Keratinocyte (primary cell): ENCODE data around the gene CYTH2. TPM values are rescaled to one million over a fixed set of nuclear protein-coding genes. Genes with fewer than 3 reads are reported as not detected.

Source experiments
- DNase-seq: peaks from one replicate; pipeline ENCODE4 v3.0.0-alpha.2; 2011; ENCODE audit warnings: low read depth, missing footprints, low spot score
- FAIRE-seq: peaks from 2 replicates; lab custom pipeline; 2011; peaks lifted over from hg19 to GRCh38; lab: Jason Lieb, UNC
- H2AFZ ChIP-seq: 2 replicates; pipeline ENCODE4 v1.6.0; 2012; ENCODE audit warnings: low read length, control low read depth, inconsistent platforms; ENCODE audit not compliant: control insufficient read depth
- H3K27ac ChIP-seq: 2 replicates; pipeline ENCODE4 v1.5.1; 2011; ENCODE audit warnings: low read length; ENCODE audit not compliant: control insufficient read depth, insufficient read depth
- H3K27me3 ChIP-seq: 3 replicates; pipeline ENCODE4 v1.6.0; 2011; ENCODE audit warnings: low read length; ENCODE audit not compliant: control insufficient read depth, insufficient read depth; ENCODE audit errors: extremely low read depth
- H3K36me3 ChIP-seq, 2 experiments: 2 replicates in 1 of 2; 3 replicates in 1 of 2; pipeline ENCODE4 v1.5.1; 2011; ENCODE audit warnings: low read length in 2 of 2, mild to moderate bottlenecking in 1 of 2; ENCODE audit not compliant: control insufficient read depth in 2 of 2, insufficient read depth in 2 of 2; ENCODE audit errors: extremely low read depth in 1 of 2
- H3K4me1 ChIP-seq: 3 replicates; pipeline ENCODE4 v1.5.1; 2011; ENCODE audit warnings: low read length; ENCODE audit not compliant: control insufficient read depth, insufficient read depth; ENCODE audit errors: extremely low read depth
- H3K4me2 ChIP-seq: 3 replicates; pipeline ENCODE4 v1.6.0; 2011; ENCODE audit warnings: low read depth, low read length; ENCODE audit not compliant: control insufficient read depth, insufficient read depth; ENCODE audit errors: extremely low read depth
- H3K4me3 ChIP-seq, 3 experiments: fragments of 200-600 bp in 1 of 3; sonication (generic) in 1 of 3; 2 replicates in 2 of 3; 3 replicates in 1 of 3; pipeline ENCODE4 v1.5.1; 2011 to 2016; ENCODE audit warnings: low read length in 3 of 3, mild to moderate bottlenecking in 3 of 3, control low read depth in 2 of 3, inconsistent platforms in 1 of 3, low read depth in 1 of 3, mixed read lengths in 1 of 3, mixed run types in 1 of 3, moderate library complexity in 1 of 3; ENCODE audit not compliant: control insufficient read depth in 2 of 3, insufficient read depth in 2 of 3; ENCODE audit errors: extremely low read depth in 1 of 3
- H3K79me2 ChIP-seq: 2 replicates; pipeline ENCODE4 v1.6.0; 2012; ENCODE audit warnings: low read length; ENCODE audit not compliant: control insufficient read depth, insufficient read depth
- H3K9ac ChIP-seq: 3 replicates; pipeline ENCODE4 v1.6.0; 2011; ENCODE audit warnings: low read length; ENCODE audit not compliant: control insufficient read depth, insufficient read depth; ENCODE audit errors: extremely low read depth
- H3K9me1 ChIP-seq: 3 replicates; pipeline ENCODE4 v1.6.0; 2011; ENCODE audit warnings: low read length; ENCODE audit not compliant: control insufficient read depth, insufficient read depth; ENCODE audit errors: extremely low read depth
- H3K9me3 ChIP-seq: 2 replicates; pipeline ENCODE4 v1.5.1; 2012; ENCODE audit warnings: low read depth, low read length; ENCODE audit not compliant: control insufficient read depth
- H4K20me1 ChIP-seq: 3 replicates; pipeline ENCODE4 v1.6.0; 2011; ENCODE audit warnings: low read length; ENCODE audit not compliant: control insufficient read depth, insufficient read depth; ENCODE audit errors: extremely low read depth
- EZH2 ChIP-seq: IDR thresholded peaks from one replicate; pipeline ENCODE4 v1.6.1; 2012; ENCODE audit warnings: inconsistent platforms, mild to moderate bottlenecking, low read length, moderate library complexity
- dilution Hi-C: fragments of 300-500 bp; cut with MboI; formaldehyde crosslinking; loops from one replicate; pipeline ENCODE4 v1.7.0; 2020; ENCODE audit warnings: low sequenced_read_pairs; ENCODE audit not compliant: extremely low pct_ligation_motif_present
- polyA plus RNA-seq, 5 experiments: library from polyadenylated mRNA; depleted of rRNA in 3 of 5; stranded (reverse) in 3 of 5; stranded (forward) in 1 of 5; unstranded in 1 of 5; fragments of >200 nt; gene quantifications; 1 replicate in 1 of 5; 2 replicates in 3 of 5; 3 replicates in 1 of 5; pipeline versions ENCODE4 v1.2.1 to v1.2.3, GENCODE V29; 2011 to 2012; ENCODE audit warnings: missing spikeins in 2 of 5, low read depth in 1 of 5, low replicate concordance in 1 of 5
- TF ChIP-seq, protein P1 (sequence below), 3 experiments: IDR thresholded peaks in 1 of 3; conservative IDR thresholded peaks in 1 of 3; optimal IDR thresholded peaks in 1 of 3; 2 replicates in 2 of 3; 3 replicates in 1 of 3; pipeline versions ENCODE3 to v1.5.1; 2011; ENCODE audit warnings: low read length in 3 of 3, mild to moderate bottlenecking in 3 of 3, moderate library complexity in 2 of 3, control low read depth in 1 of 3, inconsistent platforms in 1 of 3; ENCODE audit not compliant: insufficient read depth in 2 of 3; ENCODE audit errors: extremely low read depth in 1 of 3

CYTH2 gene
- polyA plus RNA-seq, 1 donor (not counting 4 experiments of a cell fraction or from before 2014, with no cell fraction given) = 27.0 TPM

DNA sequence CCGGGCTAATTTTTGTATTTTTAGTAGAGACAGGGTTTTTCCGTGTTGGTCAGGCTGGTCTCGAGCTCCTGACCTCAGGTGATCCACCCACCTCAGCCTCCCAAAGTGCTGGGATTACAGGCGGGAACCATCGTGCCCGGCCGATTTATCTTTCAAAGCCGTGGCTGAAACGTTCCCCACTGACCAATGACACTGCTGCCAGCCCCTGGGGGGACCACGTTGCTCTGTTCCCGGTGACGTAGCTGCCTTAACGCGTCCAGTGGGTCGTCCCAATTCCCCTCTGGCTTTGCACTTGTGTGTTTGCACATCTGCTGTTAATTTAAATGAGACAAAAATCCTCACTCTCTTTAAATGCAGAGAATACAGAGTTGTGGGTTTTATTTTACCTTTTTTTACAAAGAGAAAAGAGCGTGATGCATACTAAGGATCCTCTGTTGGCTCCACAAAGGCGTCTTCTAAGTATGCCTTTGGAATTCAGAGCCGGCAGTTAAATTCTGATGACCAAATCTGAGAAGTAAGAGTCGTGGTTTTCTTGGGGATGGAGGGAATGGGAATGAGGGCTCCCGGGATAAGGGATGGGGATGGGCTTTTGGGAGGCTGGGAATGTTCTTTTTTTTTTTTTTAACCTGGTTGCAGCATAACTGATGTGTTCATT lies 61.0 kb downstream of the CYTH2 start:
- Histone ChIP-seq H3K9ac (no peak overlapping the region), H3K9me3 (no peaks in the 10 kb centered on the region), H3K4me2 (no peak overlapping the region), H3K27ac (no peak overlapping the region), H2AFZ (no peak overlapping the region), H3K36me3 (no peaks in the 10 kb centered on the region), H3K4me1 (no peaks in the 10 kb centered on the region), H3K79me2 (no peaks in the 10 kb centered on the region), H3K9me1 (no peaks in the 10 kb centered on the region), H3K4me3 (no peak overlapping the region), H3K27me3 (no peaks in the 10 kb centered on the region), H4K20me1 (no peaks in the 10 kb centered on the region)
- TF ChIP-seq, protein P1, sequence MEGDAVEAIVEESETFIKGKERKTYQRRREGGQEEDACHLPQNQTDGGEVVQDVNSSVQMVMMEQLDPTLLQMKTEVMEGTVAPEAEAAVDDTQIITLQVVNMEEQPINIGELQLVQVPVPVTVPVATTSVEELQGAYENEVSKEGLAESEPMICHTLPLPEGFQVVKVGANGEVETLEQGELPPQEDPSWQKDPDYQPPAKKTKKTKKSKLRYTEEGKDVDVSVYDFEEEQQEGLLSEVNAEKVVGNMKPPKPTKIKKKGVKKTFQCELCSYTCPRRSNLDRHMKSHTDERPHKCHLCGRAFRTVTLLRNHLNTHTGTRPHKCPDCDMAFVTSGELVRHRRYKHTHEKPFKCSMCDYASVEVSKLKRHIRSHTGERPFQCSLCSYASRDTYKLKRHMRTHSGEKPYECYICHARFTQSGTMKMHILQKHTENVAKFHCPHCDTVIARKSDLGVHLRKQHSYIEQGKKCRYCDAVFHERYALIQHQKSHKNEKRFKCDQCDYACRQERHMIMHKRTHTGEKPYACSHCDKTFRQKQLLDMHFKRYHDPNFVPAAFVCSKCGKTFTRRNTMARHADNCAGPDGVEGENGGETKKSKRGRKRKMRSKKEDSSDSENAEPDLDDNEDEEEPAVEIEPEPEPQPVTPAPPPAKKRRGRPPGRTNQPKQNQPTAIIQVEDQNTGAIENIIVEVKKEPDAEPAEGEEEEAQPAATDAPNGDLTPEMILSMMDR (optimal IDR thresholded peaks at IDR 0.05 in 1 of 3, IDR thresholded peaks at IDR 0.05 in 1 of 3, conservative IDR thresholded peaks at IDR 0.05 in 1 of 3; ENCODE audit: extremely low read depth in 1 of 3, insufficient read depth in 2 of 3, low read length in 3 of 3) = no peak
- TF ChIP-seq EZH2 = no peak
- dilution Hi-C loops = no loop called here
- DNase-seq = no peak
- no peak for FAIRE-seq

DNA sequence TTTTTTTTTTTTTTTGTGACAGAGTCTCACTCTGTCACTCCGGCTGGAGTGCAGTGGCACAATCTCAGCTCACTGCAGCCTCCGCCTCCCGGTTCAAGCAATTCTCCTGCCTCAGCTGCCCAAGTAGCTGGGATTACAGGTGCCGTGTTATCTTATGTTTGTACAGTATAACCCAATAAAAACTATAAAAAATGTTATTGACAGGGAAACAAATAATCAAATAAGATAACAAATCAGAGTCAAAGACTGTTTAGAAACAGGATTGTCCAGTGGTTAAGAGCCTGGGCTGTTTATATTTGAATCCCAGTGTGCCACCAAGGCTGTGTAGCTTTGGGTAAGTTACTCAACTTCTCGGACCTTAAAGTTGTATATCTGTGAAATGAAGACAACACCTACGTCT lies 61.6 kb downstream of the CYTH2 start:
- FAIRE-seq = no peak
- H3K9ac ChIP-seq = no peak overlapping the region

More for the DNA sequence above, 61.6 kb downstream of the CYTH2 start:
- H3K4me1 ChIP-seq = no peaks in the 10 kb centered on the region
- H3K27ac ChIP-seq = no peak overlapping the region
- H3K27me3 ChIP-seq = no peaks in the 10 kb centered on the region
- H3K4me3 ChIP-seq = no peak overlapping the region
- H2AFZ ChIP-seq = no peak overlapping the region
- no peaks in the 10 kb centered on the region for H3K79me2 ChIP-seq
- H4K20me1 ChIP-seq = no peaks in the 10 kb centered on the region
- TF ChIP-seq EZH2 = no peak
- TF ChIP-seq, protein P1 (optimal IDR thresholded peaks at IDR 0.05 in 1 of 3, IDR thresholded peaks at IDR 0.05 in 1 of 3, conservative IDR thresholded peaks at IDR 0.05 in 1 of 3; ENCODE audit: extremely low read depth in 1 of 3, insufficient read depth in 2 of 3, low read length in 3 of 3) = no peak
- H3K4me2 ChIP-seq = no peak overlapping the region
- H3K36me3 ChIP-seq = no peaks in the 10 kb centered on the region
- H3K9me3 ChIP-seq = no peaks in the 10 kb centered on the region
- no peak for DNase-seq
- dilution Hi-C loops = no loop called here
- H3K9me1 ChIP-seq = no peaks in the 10 kb centered on the region

Other genes with a start within 250 kb of the CYTH2 start
- gene CARD8, start 213.5 kb upstream of the CYTH2 start, polyA plus RNA-seq = 5.0 to 6.2 TPM (median 5.2 TPM) in 3 replicates
- 0.23 to 0.45 TPM (median 0.27 TPM) in 3 replicates for gene ZNF114, start 199.3 kb upstream of the CYTH2 start, polyA plus RNA-seq
- 177 to 217 TPM (median 195 TPM) in 3 replicates for gene EMP3, start 143.8 kb upstream of the CYTH2 start, polyA plus RNA-seq
- gene TMEM143, start 105.4 kb upstream of the CYTH2 start, polyA plus RNA-seq = 2.5 to 2.9 TPM (median 2.7 TPM) in 3 replicates
- gene SYNGR4, start 105.0 kb upstream of the CYTH2 start, polyA plus RNA-seq = not detected in 3 replicates
- gene KDELR1, start 77.8 kb upstream of the CYTH2 start, polyA plus RNA-seq = 84.0 to 183 TPM (median 105 TPM) in 3 replicates
- 0.01 to 0.14 TPM (median 0.04 TPM) in 3 replicates for gene GRIN2D, start 75.7 kb upstream of the CYTH2 start, polyA plus RNA-seq
- gene GRWD1, start 23.4 kb upstream of the CYTH2 start, polyA plus RNA-seq = 23.0 to 35.4 TPM (median 26.1 TPM) in 3 replicates
- gene KCNJ14, start 13.8 kb upstream of the CYTH2 start, polyA plus RNA-seq = 0.34 to 0.46 TPM (median 0.39 TPM) in 3 replicates
- 0.51 to 0.76 TPM (median 0.68 TPM) in 3 replicates for gene LMTK3, start 42.5 kb downstream of the CYTH2 start, polyA plus RNA-seq
- 6.0 to 10.2 TPM (median 8.9 TPM) in 3 replicates for gene SULT2B1, start 82.8 kb downstream of the CYTH2 start, polyA plus RNA-seq
- 0.08 TPM in 1 of 3 replicates, not detected in the others for gene SPACA4, start 137.4 kb downstream of the CYTH2 start, polyA plus RNA-seq
- 0.06 to 0.31 TPM (median 0.17 TPM) in 3 replicates for gene FAM83E, start 145.7 kb downstream of the CYTH2 start, polyA plus RNA-seq
- gene RPL18, start 149.8 kb downstream of the CYTH2 start, polyA plus RNA-seq = 1,010 to 1,534 TPM (median 1,015 TPM) in 3 replicates
- gene SPHK2, start 150.1 kb downstream of the CYTH2 start, polyA plus RNA-seq = 2.8 to 3.8 TPM (median 3.4 TPM) in 3 replicates
- 0.79 to 2.0 TPM (median 1.0 TPM) in 3 replicates for gene DBP, start 168.0 kb downstream of the CYTH2 start, polyA plus RNA-seq
- gene CA11, start 176.8 kb downstream of the CYTH2 start, polyA plus RNA-seq = 1.6 to 3.9 TPM (median 1.7 TPM) in 3 replicates
- 0.07 to 0.19 TPM (median 0.07 TPM) in 3 replicates for gene NTN5, start 203.6 kb downstream of the CYTH2 start, polyA plus RNA-seq
- gene FUT2, start 226.6 kb downstream of the CYTH2 start, polyA plus RNA-seq = 2.3 to 4.0 TPM (median 3.7 TPM) in 3 replicates